Prostate gland (tissue), 2 donors: ENCODE measurements around the gene HNF4A.

Experiments used
- CTCF ChIP-seq, 4 experiments: fragments of 200-600 bp in 2 of 4; fragments of 450-650 bp in 2 of 4; sonication (generic) in 2 of 4; IDR thresholded peaks; 1 replicate in 3 of 4; 2 replicates in 1 of 4; pipeline ENCODE4 v1.5.1; 2016 to 2019; ENCODE audit warnings: antibody characterized with exemption in 4 of 4, mild to moderate bottlenecking in 2 of 4, moderate library complexity in 2 of 4
- POLR2A ChIP-seq: fragments of 450-650 bp; IDR thresholded peaks from one replicate; pipeline ENCODE4 v1.6.1; 2016; ENCODE audit warnings: antibody characterized with exemption, mild to moderate bottlenecking
- POLR2AphosphoS5 ChIP-seq: sonication (generic); formaldehyde crosslinking; IDR thresholded peaks from one replicate; pipeline ENCODE4 v1.6.1; 2017; ENCODE audit warnings: antibody characterized with exemption

DNA sequence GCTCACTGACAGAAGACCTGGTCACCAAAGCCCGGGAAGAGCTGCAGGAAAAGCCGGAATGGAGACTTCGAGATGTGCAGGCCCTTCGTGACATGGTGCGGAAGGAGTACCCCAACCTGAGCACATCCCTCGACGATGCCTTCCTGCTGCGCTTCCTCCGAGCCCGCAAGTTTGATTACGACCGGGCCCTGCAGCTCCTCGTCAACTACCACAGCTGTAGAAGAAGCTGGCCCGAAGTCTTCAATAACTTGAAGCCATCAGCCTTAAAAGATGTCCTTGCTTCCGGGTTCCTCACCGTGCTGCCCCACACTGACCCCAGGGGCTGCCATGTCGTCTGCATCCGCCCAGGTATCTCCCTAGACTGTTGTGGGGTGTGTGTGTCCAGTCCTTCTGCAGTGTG lies 124.6 kb downstream of the HNF4A start:
- TF ChIP-seq POLR2AphosphoS5 (no peak), CTCF (IDR thresholded peaks at IDR 0.05) (no peak), POLR2A (no peak)
